IMR-90 (cell line): ENCODE data around the gene EBI3. TPM values are rescaled to one million over a fixed set of nuclear protein-coding genes. Genes with fewer than 3 reads are reported as not detected.
A peak's percentile ranks its signal among the peaks of the same experiment; 100 is the strongest.

Experiments
- ATAC-seq: fragments of 200-7000 bp; cut with Tn5 transposase; 2 replicates; pipeline ENCODE4 v1.9.1; 2020; ENCODE audit warnings: low read depth, mild to moderate bottlenecking, moderate library complexity
- BruUV-seq: library from RNA; stranded (reverse); fragments of 400-500 nt; replicated peaks from 2 replicates; lab custom pipeline; 2021; lab: Mats Ljungman, UMichigan
- CTCF ChIA-PET: fragments of 300-600 bp; formaldehyde crosslinking; extraction: SDS; loops from one replicate; lab custom pipeline; 2021; ENCODE audit warnings: antibody characterized with exemption; lab: Yijun Ruan, JAX
- POLR2A ChIA-PET: fragments of 300-600 bp; sonication (Branson Sonifier 250); formaldehyde crosslinking; loops from one replicate; lab custom pipeline; 2022; ENCODE audit warnings: antibody characterized with exemption; ENCODE audit not compliant: unreplicated experiment; lab: Charles Lee
- DNase-seq: peaks from one replicate; pipeline ENCODE4 v3.0.0; 2013
- H2AFZ ChIP-seq: replicated peaks from 2 replicates; pipeline ENCODE3; 2013; ENCODE audit warnings: low read length, mild to moderate bottlenecking; ENCODE audit not compliant: poor library complexity
- H2AK5ac ChIP-seq: 2 replicates; pipeline ENCODE4 v1.6.1; 2013; ENCODE audit warnings: low read depth, low read length, inconsistent platforms
- H2AK9ac ChIP-seq: replicated peaks from 2 replicates; pipeline ENCODE3; 2013; ENCODE audit warnings: mild to moderate bottlenecking, low read depth, low read length, moderate library complexity; ENCODE audit not compliant: poor library complexity
- H2BK120ac ChIP-seq: 2 replicates; pipeline ENCODE4 v1.6.1; 2013; ENCODE audit warnings: low read depth, low read length, inconsistent platforms
- H2BK15ac ChIP-seq: 3 replicates; pipeline ENCODE4 v1.6.1; 2013; ENCODE audit warnings: low read depth, low read length, inconsistent platforms
- H2BK20ac ChIP-seq: 2 replicates; pipeline ENCODE4 v1.6.1; 2013; ENCODE audit warnings: low read depth, mild to moderate bottlenecking, inconsistent platforms, low read length, moderate library complexity
- H2BK5ac ChIP-seq: 2 replicates; pipeline ENCODE4 v1.6.1; 2013; ENCODE audit warnings: mild to moderate bottlenecking, low read depth, low read length, inconsistent platforms; ENCODE audit not compliant: poor library complexity, severe bottlenecking
- H3K14ac ChIP-seq: replicated peaks from 2 replicates; pipeline ENCODE4 v1.6.1; 2013; ENCODE audit warnings: low read depth, low read length, inconsistent platforms
- H3K18ac ChIP-seq: 2 replicates; pipeline ENCODE4 v1.6.1; 2013; ENCODE audit warnings: low read depth, low read length, control low read depth
- H3K23ac ChIP-seq: 2 replicates; pipeline ENCODE4 v1.6.1; 2013; ENCODE audit warnings: low read depth, low read length, inconsistent platforms
- H3K27ac ChIP-seq: 2 replicates; pipeline ENCODE4 v1.5.1; 2013; ENCODE audit warnings: mild to moderate bottlenecking, control low read depth, low read length; ENCODE audit not compliant: insufficient read depth
- H3K27me3 ChIP-seq: 2 replicates; pipeline ENCODE4 v1.6.1; 2013; ENCODE audit warnings: low read length; ENCODE audit not compliant: control insufficient read depth, insufficient read depth
- H3K36me3 ChIP-seq: 2 replicates; pipeline ENCODE4 v1.6.1; 2013; ENCODE audit warnings: low read length, mixed read lengths; ENCODE audit not compliant: control insufficient read depth, insufficient read depth
- H3K4ac ChIP-seq: 2 replicates; pipeline ENCODE4 v1.6.1; 2013; ENCODE audit warnings: low read depth, low read length, inconsistent platforms
- H3K4me1 ChIP-seq: 2 replicates; pipeline ENCODE4 v1.6.1; 2013; ENCODE audit warnings: low read length, mixed read lengths; ENCODE audit not compliant: control insufficient read depth, insufficient read depth
- H3K4me2 ChIP-seq: 2 replicates; pipeline ENCODE4 v1.6.1; 2013; ENCODE audit warnings: low read depth, mild to moderate bottlenecking, control low read depth, low read length, moderate library complexity
- H3K4me3 ChIP-seq: 2 replicates; pipeline ENCODE4 v1.5.1; 2013; ENCODE audit warnings: low read depth, mild to moderate bottlenecking, control low read depth, low read length, moderate library complexity; ENCODE audit not compliant: insufficient read depth
- H3K56ac ChIP-seq: 2 replicates; pipeline ENCODE4 v1.6.1; 2013; ENCODE audit warnings: low read length, inconsistent platforms; ENCODE audit not compliant: insufficient read depth; ENCODE audit errors: extremely low read depth
- H3K79me1 ChIP-seq, 2 experiments: 2 replicates each; pipeline ENCODE4 v1.6.1; 2013; ENCODE audit warnings: low read length in 2 of 2, inconsistent platforms in 1 of 2, low read depth in 1 of 2
- H3K9ac ChIP-seq: 2 replicates; pipeline ENCODE4 v1.6.1; 2013; ENCODE audit warnings: low read depth, low read length, control low read depth
- H3K9me1 ChIP-seq: 2 replicates; pipeline ENCODE4 v1.6.1; 2013; ENCODE audit warnings: low read length, inconsistent platforms; ENCODE audit not compliant: insufficient read depth
- H3K9me3 ChIP-seq: 2 replicates; pipeline ENCODE4 v1.6.1; 2013; ENCODE audit warnings: low read length; ENCODE audit not compliant: control insufficient read depth, insufficient read depth
- H4K20me1 ChIP-seq: 2 replicates; pipeline ENCODE4 v1.6.1; 2013; ENCODE audit warnings: low read length, inconsistent platforms; ENCODE audit not compliant: insufficient read depth
- H4K5ac ChIP-seq: 2 replicates; pipeline ENCODE4 v1.6.1; 2013; ENCODE audit warnings: mild to moderate bottlenecking, low read depth, low read length, control low read depth
- H4K8ac ChIP-seq, 2 experiments: 2 replicates each; pipeline ENCODE4 v1.6.1; 2013; ENCODE audit warnings: low read depth in 2 of 2, low read length in 2 of 2, control low read depth in 1 of 2, inconsistent platforms in 1 of 2
- H4K91ac ChIP-seq: 2 replicates; pipeline ENCODE4 v1.6.1; 2013; ENCODE audit warnings: low read depth, low read length, inconsistent platforms; ENCODE audit not compliant: insufficient read depth
- BHLHE40 ChIP-seq: fragments of 150-350 bp; IDR thresholded peaks from 2 replicates; pipeline ENCODE4 v1.6.1; 2016; ENCODE audit warnings: mild to moderate bottlenecking, low read depth, low read length
- CEBPB ChIP-seq: IDR thresholded peaks from 2 replicates; pipeline ENCODE4 v1.6.1; 2012; ENCODE audit warnings: low read depth, low read length, improper control_type of control experiment
- CHD1 ChIP-seq: IDR thresholded peaks from 2 replicates; pipeline ENCODE4 v1.6.1; 2012; ENCODE audit warnings: low read depth, low read length, improper control_type of control experiment
- FOS ChIP-seq: fragments of 150-350 bp; IDR thresholded peaks from 2 replicates; pipeline ENCODE4 v1.6.1; 2016; ENCODE audit warnings: low read depth, low read length
- MAFK ChIP-seq: IDR thresholded peaks from 2 replicates; pipeline ENCODE4 v1.6.1; 2012; ENCODE audit warnings: low read depth, low read length, improper control_type of control experiment
- MAZ ChIP-seq: IDR thresholded peaks from 2 replicates; pipeline ENCODE4 v1.6.1; 2012; ENCODE audit warnings: low read depth, mild to moderate bottlenecking, low read length, improper control_type of control experiment, moderate library complexity, borderline replicate concordance
- MXI1 ChIP-seq: IDR thresholded peaks from 2 replicates; pipeline ENCODE4 v1.6.1; 2012; ENCODE audit warnings: low read depth, mild to moderate bottlenecking, low read length, moderate library complexity, borderline replicate concordance
- NFE2L2 ChIP-seq: fragments of 150-350 bp; IDR thresholded peaks from 2 replicates; pipeline ENCODE4 v1.6.1; 2016; ENCODE audit warnings: low read depth, mild to moderate bottlenecking, low read length
- POLR2A ChIP-seq: IDR thresholded peaks from 2 replicates; pipeline ENCODE4 v1.6.1; 2012; ENCODE audit warnings: mild to moderate bottlenecking, low read depth, low read length
- RAD21 ChIP-seq: IDR thresholded peaks from 2 replicates; pipeline ENCODE4 v1.6.1; 2012; ENCODE audit warnings: low read length, improper control_type of control experiment
- RCOR1 ChIP-seq: IDR thresholded peaks from 2 replicates; pipeline ENCODE4 v1.6.1; 2012; ENCODE audit warnings: mild to moderate bottlenecking, low read length, improper control_type of control experiment; ENCODE audit not compliant: insufficient replicate concordance
- RFX5 ChIP-seq: IDR thresholded peaks from 2 replicates; pipeline ENCODE4 v1.8.0; 2012; ENCODE audit warnings: low read depth, mild to moderate bottlenecking, low read length, moderate library complexity
- SMC3 ChIP-seq: fragments of 150-350 bp; IDR thresholded peaks from 2 replicates; pipeline ENCODE4 v1.6.1; 2016; ENCODE audit warnings: low read depth, mild to moderate bottlenecking, antibody characterized with exemption, low read length, moderate library complexity
- USF2 ChIP-seq: fragments of 150-350 bp; IDR thresholded peaks from 2 replicates; pipeline ENCODE4 v1.6.1; 2017; ENCODE audit warnings: mild to moderate bottlenecking, antibody characterized with exemption, low read length, low read depth
- WGBS, 2 experiments: methylation state at CpG; one replicate each; pipeline versions ENCODE4 v1.1.5 to v1.1.7; 2013; ENCODE audit warnings: missing lambda C conversion rate in 2 of 2; ENCODE audit not compliant: insufficient read length in 1 of 2; ENCODE audit errors: extremely low coverage in 2 of 2; 5-methylcytosine and 5-hydroxymethylcytosine counted together
- dilution Hi-C: fragments of 300-500 bp; cut with HindIII; formaldehyde crosslinking; loops from one replicate; pipeline ENCODE4 v1.14.3; 2018; ENCODE audit warnings: low sequenced_read_pairs; ENCODE audit not compliant: unreplicated experiment
- in situ Hi-C: fragments of 300-500 bp; cut with MboI; formaldehyde crosslinking; loops from 3 replicates; pipeline ENCODE4 v1.14.3; 2019; ENCODE audit warnings: low sequenced_read_pairs, inconsistent platforms, mixed read lengths
- intact Hi-C: fragments of 100-400 bp; cut with micrococcal nuclease; formaldehyde crosslinking; loops from 2 replicates; pipeline ENCODE4 v1.10.0; 2022
- polyA plus RNA-seq, 3 experiments: library from polyadenylated mRNA; depleted of rRNA; stranded (reverse); fragments of >200 nt; gene quantifications; 2 replicates each; pipeline ENCODE4 v1.2.3, GENCODE V29; 2012; ENCODE audit warnings: low replicate concordance in 1 of 3
- total RNA-seq: library from RNA; depleted of rRNA; stranded (reverse); fragments of >200 nt; gene quantifications from 2 replicates; pipeline ENCODE4 v1.2.3, GENCODE V29; 2012
- TF ChIP-seq, protein P1 (sequence below): conservative IDR thresholded peaks from 2 replicates; pipeline ENCODE4 v1.5.1; 2012; ENCODE audit warnings: mild to moderate bottlenecking, low read depth, low read length, improper control_type of control experiment
- TF ChIP-seq, protein P2 (sequence below): fragments of 150-350 bp; IDR thresholded peaks from 2 replicates; pipeline ENCODE4 v1.6.1; 2016; ENCODE audit warnings: low read depth, mild to moderate bottlenecking, low read length, moderate library complexity, borderline replicate concordance

EBI3 gene
- total and polyA plus RNA-seq, 2 of the 4 experiments (the other 2 are of a cell fraction), result 0.36 to 2.7 TPM

DNA sequence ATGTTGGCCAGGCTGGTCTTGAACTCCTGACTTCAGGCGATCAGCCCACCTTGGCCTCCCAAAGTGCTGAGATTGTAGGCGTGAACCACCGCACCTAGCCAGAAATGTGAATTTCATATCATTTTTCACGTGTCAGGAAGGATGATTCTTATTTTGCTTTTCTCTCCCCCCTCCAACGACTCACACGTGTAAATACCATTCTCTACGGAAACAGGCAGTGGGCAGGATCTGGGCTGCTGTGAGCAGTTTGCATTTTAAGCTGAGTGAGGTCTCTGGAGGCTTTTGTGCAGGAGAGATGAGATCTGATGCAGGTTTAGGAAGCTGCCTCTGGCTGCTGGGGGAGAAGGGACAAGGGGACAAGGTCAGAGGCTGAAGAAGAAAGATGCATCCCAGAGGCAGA lies 35.0 kb upstream of the EBI3 start:
- H3K79me1 ChIP-seq, result no peaks in the 10 kb centered on the region
- no peaks in the 10 kb centered on the region for H3K36me3 ChIP-seq
- H3K27ac ChIP-seq, result no peak overlapping the region
- H3K4me1 ChIP-seq, result no peaks in the 10 kb centered on the region
- dilution Hi-C loops, result no loop called here
- no peaks in the 10 kb centered on the region for H3K9me1 ChIP-seq
- no peak overlapping the region for H3K4me2 ChIP-seq
- H3K9me3 ChIP-seq, result no peaks in the 10 kb centered on the region
- H2BK5ac ChIP-seq, result no peak overlapping the region
- H2BK20ac ChIP-seq, result no peak overlapping the region
- H3K4me3 ChIP-seq, result no peak overlapping the region
- ChIA-PET CTCF (no interaction called here), POLR2A (no interaction called here)
- no peak overlapping the region for H4K8ac ChIP-seq
- peaks cover 38% of the 10 kb centered on the region for H3K27me3 ChIP-seq
- WGBS, 2 experiments, result no CpG with 5 or more reads among the region's 7 CpGs
- H2BK15ac ChIP-seq, result no peak overlapping the region
- H4K91ac ChIP-seq, result no peak overlapping the region
- no peak for DNase-seq
- peak overlapping the region; percentile 70 for H2AK9ac ChIP-seq
- in situ Hi-C loops, result no loop called here
- no peaks in the 10 kb centered on the region; the same call in 1 of the 2 replicates for H4K20me1 ChIP-seq
- no peak overlapping the region for H3K56ac ChIP-seq
- H3K23ac ChIP-seq, result no peak overlapping the region
- H3K4ac ChIP-seq, result no peak overlapping the region
- ATAC-seq, result no peak
- intact Hi-C loops, result no loop called here
- no peak overlapping the region for H3K9ac ChIP-seq
- no peak overlapping the region for H3K14ac ChIP-seq
- no peak overlapping the region for H3K18ac ChIP-seq
- H2AK5ac ChIP-seq, result no peak overlapping the region
- no TSS peak for BruUV-seq
- TF ChIP-seq RAD21 (no peak), CEBPB (no peak), RFX5 (no peak), CHD1 (no peak), MAZ (no peak), FOS (no peak), MAFK (no peak), POLR2A (no peak), NFE2L2 (no peak), USF2 (no peak), RCOR1 (no peak), MXI1 (no peak), BHLHE40 (no peak), SMC3 (no peak)
- TF ChIP-seq, protein P1, sequence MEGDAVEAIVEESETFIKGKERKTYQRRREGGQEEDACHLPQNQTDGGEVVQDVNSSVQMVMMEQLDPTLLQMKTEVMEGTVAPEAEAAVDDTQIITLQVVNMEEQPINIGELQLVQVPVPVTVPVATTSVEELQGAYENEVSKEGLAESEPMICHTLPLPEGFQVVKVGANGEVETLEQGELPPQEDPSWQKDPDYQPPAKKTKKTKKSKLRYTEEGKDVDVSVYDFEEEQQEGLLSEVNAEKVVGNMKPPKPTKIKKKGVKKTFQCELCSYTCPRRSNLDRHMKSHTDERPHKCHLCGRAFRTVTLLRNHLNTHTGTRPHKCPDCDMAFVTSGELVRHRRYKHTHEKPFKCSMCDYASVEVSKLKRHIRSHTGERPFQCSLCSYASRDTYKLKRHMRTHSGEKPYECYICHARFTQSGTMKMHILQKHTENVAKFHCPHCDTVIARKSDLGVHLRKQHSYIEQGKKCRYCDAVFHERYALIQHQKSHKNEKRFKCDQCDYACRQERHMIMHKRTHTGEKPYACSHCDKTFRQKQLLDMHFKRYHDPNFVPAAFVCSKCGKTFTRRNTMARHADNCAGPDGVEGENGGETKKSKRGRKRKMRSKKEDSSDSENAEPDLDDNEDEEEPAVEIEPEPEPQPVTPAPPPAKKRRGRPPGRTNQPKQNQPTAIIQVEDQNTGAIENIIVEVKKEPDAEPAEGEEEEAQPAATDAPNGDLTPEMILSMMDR, result no peak
- TF ChIP-seq, protein P2, sequence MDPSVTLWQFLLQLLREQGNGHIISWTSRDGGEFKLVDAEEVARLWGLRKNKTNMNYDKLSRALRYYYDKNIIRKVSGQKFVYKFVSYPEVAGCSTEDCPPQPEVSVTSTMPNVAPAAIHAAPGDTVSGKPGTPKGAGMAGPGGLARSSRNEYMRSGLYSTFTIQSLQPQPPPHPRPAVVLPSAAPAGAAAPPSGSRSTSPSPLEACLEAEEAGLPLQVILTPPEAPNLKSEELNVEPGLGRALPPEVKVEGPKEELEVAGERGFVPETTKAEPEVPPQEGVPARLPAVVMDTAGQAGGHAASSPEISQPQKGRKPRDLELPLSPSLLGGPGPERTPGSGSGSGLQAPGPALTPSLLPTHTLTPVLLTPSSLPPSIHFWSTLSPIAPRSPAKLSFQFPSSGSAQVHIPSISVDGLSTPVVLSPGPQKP, result no peak
- H4K5ac ChIP-seq, result no peak overlapping the region
- H2BK120ac ChIP-seq, result no peak overlapping the region
- H2AFZ ChIP-seq, result no peak overlapping the region
